Keratinocyte (primary cell): ENCODE results near the gene NOSIP. TPM values are rescaled to one million over a fixed set of nuclear protein-coding genes. Genes with fewer than 3 reads are reported as not detected.

Experiments
- DNase-seq: peaks from one replicate; pipeline ENCODE4 v3.0.0-alpha.2; 2011; ENCODE audit warnings: low read depth, missing footprints, low spot score
- FAIRE-seq: peaks from 2 replicates; lab custom pipeline; 2011; peaks lifted over from hg19 to GRCh38; lab: Jason Lieb, UNC
- H2AFZ ChIP-seq: 2 replicates; pipeline ENCODE4 v1.6.0; 2012; ENCODE audit warnings: low read length, control low read depth, inconsistent platforms; ENCODE audit not compliant: control insufficient read depth
- H3K27ac ChIP-seq: 2 replicates; pipeline ENCODE4 v1.5.1; 2011; ENCODE audit warnings: low read length; ENCODE audit not compliant: control insufficient read depth, insufficient read depth
- H3K27me3 ChIP-seq: 3 replicates; pipeline ENCODE4 v1.6.0; 2011; ENCODE audit warnings: low read length; ENCODE audit not compliant: control insufficient read depth, insufficient read depth; ENCODE audit errors: extremely low read depth
- H3K36me3 ChIP-seq, 2 experiments: 2 replicates in 1 of 2; 3 replicates in 1 of 2; pipeline ENCODE4 v1.5.1; 2011; ENCODE audit warnings: low read length in 2 of 2, mild to moderate bottlenecking in 1 of 2; ENCODE audit not compliant: control insufficient read depth in 2 of 2, insufficient read depth in 2 of 2; ENCODE audit errors: extremely low read depth in 1 of 2
- H3K4me1 ChIP-seq: 3 replicates; pipeline ENCODE4 v1.5.1; 2011; ENCODE audit warnings: low read length; ENCODE audit not compliant: control insufficient read depth, insufficient read depth; ENCODE audit errors: extremely low read depth
- H3K4me2 ChIP-seq: 3 replicates; pipeline ENCODE4 v1.6.0; 2011; ENCODE audit warnings: low read depth, low read length; ENCODE audit not compliant: control insufficient read depth, insufficient read depth; ENCODE audit errors: extremely low read depth
- H3K4me3 ChIP-seq, 3 experiments: fragments of 200-600 bp in 1 of 3; sonication (generic) in 1 of 3; 2 replicates in 2 of 3; 3 replicates in 1 of 3; pipeline ENCODE4 v1.5.1; 2011 to 2016; ENCODE audit warnings: low read length in 3 of 3, mild to moderate bottlenecking in 3 of 3, control low read depth in 2 of 3, inconsistent platforms in 1 of 3, low read depth in 1 of 3, mixed read lengths in 1 of 3, mixed run types in 1 of 3, moderate library complexity in 1 of 3; ENCODE audit not compliant: control insufficient read depth in 2 of 3, insufficient read depth in 2 of 3; ENCODE audit errors: extremely low read depth in 1 of 3
- H3K79me2 ChIP-seq: 2 replicates; pipeline ENCODE4 v1.6.0; 2012; ENCODE audit warnings: low read length; ENCODE audit not compliant: control insufficient read depth, insufficient read depth
- H3K9ac ChIP-seq: 3 replicates; pipeline ENCODE4 v1.6.0; 2011; ENCODE audit warnings: low read length; ENCODE audit not compliant: control insufficient read depth, insufficient read depth; ENCODE audit errors: extremely low read depth
- H3K9me1 ChIP-seq: 3 replicates; pipeline ENCODE4 v1.6.0; 2011; ENCODE audit warnings: low read length; ENCODE audit not compliant: control insufficient read depth, insufficient read depth; ENCODE audit errors: extremely low read depth
- H3K9me3 ChIP-seq: 2 replicates; pipeline ENCODE4 v1.5.1; 2012; ENCODE audit warnings: low read depth, low read length; ENCODE audit not compliant: control insufficient read depth
- H4K20me1 ChIP-seq: 3 replicates; pipeline ENCODE4 v1.6.0; 2011; ENCODE audit warnings: low read length; ENCODE audit not compliant: control insufficient read depth, insufficient read depth; ENCODE audit errors: extremely low read depth
- EZH2 ChIP-seq: IDR thresholded peaks from one replicate; pipeline ENCODE4 v1.6.1; 2012; ENCODE audit warnings: inconsistent platforms, mild to moderate bottlenecking, low read length, moderate library complexity
- dilution Hi-C: fragments of 300-500 bp; cut with MboI; formaldehyde crosslinking; loops from one replicate; pipeline ENCODE4 v1.7.0; 2020; ENCODE audit warnings: low sequenced_read_pairs; ENCODE audit not compliant: extremely low pct_ligation_motif_present
- polyA plus RNA-seq, 5 experiments: library from polyadenylated mRNA; depleted of rRNA in 3 of 5; stranded (reverse) in 3 of 5; stranded (forward) in 1 of 5; unstranded in 1 of 5; fragments of >200 nt; gene quantifications; 1 replicate in 1 of 5; 2 replicates in 3 of 5; 3 replicates in 1 of 5; pipeline versions ENCODE4 v1.2.1 to v1.2.3, GENCODE V29; 2011 to 2012; ENCODE audit warnings: missing spikeins in 2 of 5, low read depth in 1 of 5, low replicate concordance in 1 of 5
- TF ChIP-seq, protein P1 (sequence below), 3 experiments: IDR thresholded peaks in 1 of 3; conservative IDR thresholded peaks in 1 of 3; optimal IDR thresholded peaks in 1 of 3; 2 replicates in 2 of 3; 3 replicates in 1 of 3; pipeline versions ENCODE3 to v1.5.1; 2011; ENCODE audit warnings: low read length in 3 of 3, mild to moderate bottlenecking in 3 of 3, moderate library complexity in 2 of 3, control low read depth in 1 of 3, inconsistent platforms in 1 of 3; ENCODE audit not compliant: insufficient read depth in 2 of 3; ENCODE audit errors: extremely low read depth in 1 of 3

Gene NOSIP
- polyA plus RNA-seq, 1 donor (not counting 4 experiments of a cell fraction or from before 2014, with no cell fraction given), result 36.6 TPM

GRCh38 chr19:49541914-49542313 lies 38.4 kb downstream of the NOSIP start:
- H3K4me3 ChIP-seq, result no peak overlapping the region
- dilution Hi-C loops, result no loop called here
- FAIRE-seq, result no peak

DNA sequence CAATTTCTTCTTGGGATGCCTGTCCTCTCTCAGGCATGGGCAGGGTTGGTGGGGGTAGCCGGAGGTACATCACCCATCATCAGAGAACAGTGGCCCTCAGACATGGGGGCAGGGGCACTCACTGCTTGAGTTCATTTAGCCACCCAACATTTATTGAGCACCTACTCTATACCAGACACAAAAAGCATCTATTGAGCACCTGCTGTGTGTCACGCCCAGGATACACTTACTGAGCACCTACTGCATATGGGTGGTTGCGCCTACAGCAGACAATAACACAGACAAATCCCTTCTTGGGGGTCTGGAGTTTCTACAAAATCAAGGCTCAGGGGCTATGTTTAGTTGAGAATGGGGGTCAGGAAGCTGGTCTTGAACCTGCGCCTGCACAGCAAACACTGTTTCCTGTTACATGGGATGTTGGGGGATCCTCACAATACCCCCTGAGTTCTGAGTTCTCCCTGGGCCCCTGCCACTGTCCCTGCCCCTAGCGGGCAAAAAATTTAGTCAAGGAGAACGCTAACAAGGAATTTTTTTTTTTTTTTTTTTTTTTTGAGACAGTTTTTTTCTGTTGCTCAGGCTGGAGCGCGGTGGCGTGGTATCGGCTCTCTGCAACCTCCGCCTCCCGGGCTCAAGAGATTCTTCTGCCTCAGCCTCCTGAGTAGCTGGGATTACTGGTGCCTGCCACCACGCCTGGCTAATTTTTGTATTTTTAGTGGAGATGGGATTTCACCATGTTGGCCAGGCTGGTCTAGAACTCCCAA lies 41.0 kb downstream of the NOSIP start:
- Histone ChIP-seq H3K4me2 (no peak overlapping the region), H3K9me1 (no peaks in the 10 kb centered on the region), H2AFZ (no peak overlapping the region), H3K9ac (no peak overlapping the region), H3K4me1 (peaks cover under 1% of the 10 kb centered on the region), H4K20me1 (no peaks in the 10 kb centered on the region), H3K27ac (no peak overlapping the region), H3K79me2 (no peaks in the 10 kb centered on the region), H3K9me3 (no peaks in the 10 kb centered on the region), H3K36me3 (no peaks in the 10 kb centered on the region), H3K4me3 (no peak overlapping the region), H3K27me3 (no peaks in the 10 kb centered on the region)
- TF ChIP-seq, protein P1, sequence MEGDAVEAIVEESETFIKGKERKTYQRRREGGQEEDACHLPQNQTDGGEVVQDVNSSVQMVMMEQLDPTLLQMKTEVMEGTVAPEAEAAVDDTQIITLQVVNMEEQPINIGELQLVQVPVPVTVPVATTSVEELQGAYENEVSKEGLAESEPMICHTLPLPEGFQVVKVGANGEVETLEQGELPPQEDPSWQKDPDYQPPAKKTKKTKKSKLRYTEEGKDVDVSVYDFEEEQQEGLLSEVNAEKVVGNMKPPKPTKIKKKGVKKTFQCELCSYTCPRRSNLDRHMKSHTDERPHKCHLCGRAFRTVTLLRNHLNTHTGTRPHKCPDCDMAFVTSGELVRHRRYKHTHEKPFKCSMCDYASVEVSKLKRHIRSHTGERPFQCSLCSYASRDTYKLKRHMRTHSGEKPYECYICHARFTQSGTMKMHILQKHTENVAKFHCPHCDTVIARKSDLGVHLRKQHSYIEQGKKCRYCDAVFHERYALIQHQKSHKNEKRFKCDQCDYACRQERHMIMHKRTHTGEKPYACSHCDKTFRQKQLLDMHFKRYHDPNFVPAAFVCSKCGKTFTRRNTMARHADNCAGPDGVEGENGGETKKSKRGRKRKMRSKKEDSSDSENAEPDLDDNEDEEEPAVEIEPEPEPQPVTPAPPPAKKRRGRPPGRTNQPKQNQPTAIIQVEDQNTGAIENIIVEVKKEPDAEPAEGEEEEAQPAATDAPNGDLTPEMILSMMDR (optimal IDR thresholded peaks at IDR 0.05 in 1 of 3, IDR thresholded peaks at IDR 0.05 in 1 of 3, conservative IDR thresholded peaks at IDR 0.05 in 1 of 3; ENCODE audit: extremely low read depth in 1 of 3, insufficient read depth in 2 of 3, low read length in 3 of 3), result no peak
- TF ChIP-seq EZH2, result no peak
- no peak for DNase-seq
- FAIRE-seq, result no peak
- dilution Hi-C loops, result no loop called here

More at GRCh38 chr19:49541914-49542313, 38.4 kb downstream of the NOSIP start:
- peaks cover 3% of the 10 kb centered on the region for H3K4me1 ChIP-seq
- no peaks in the 10 kb centered on the region for H3K27me3 ChIP-seq
- no peak overlapping the region for H3K27ac ChIP-seq
- TF ChIP-seq, protein P1 (optimal IDR thresholded peaks at IDR 0.05 in 1 of 3, IDR thresholded peaks at IDR 0.05 in 1 of 3, conservative IDR thresholded peaks at IDR 0.05 in 1 of 3; ENCODE audit: extremely low read depth in 1 of 3, insufficient read depth in 2 of 3, low read length in 3 of 3), result no peak
- TF ChIP-seq EZH2, result no peak
- H3K36me3 ChIP-seq, result no peaks in the 10 kb centered on the region
- DNase-seq, result no peak
- no peak overlapping the region for H2AFZ ChIP-seq
- no peaks in the 10 kb centered on the region for H3K79me2 ChIP-seq
- no peak overlapping the region for H3K4me2 ChIP-seq
- no peaks in the 10 kb centered on the region for H3K9me1 ChIP-seq
- no peak overlapping the region for H3K9ac ChIP-seq
- no peaks in the 10 kb centered on the region for H4K20me1 ChIP-seq
- no peaks in the 10 kb centered on the region for H3K9me3 ChIP-seq
